SK-N-SH (cell line): ENCODE results near the gene LRMDA. TPM values are rescaled to one million over a fixed set of nuclear protein-coding genes. Genes with fewer than 3 reads are reported as not detected.

Source experiments
- CTCF ChIA-PET: fragments of 300-600, 350-600 bp; formaldehyde crosslinking; extraction: SDS; loops from one replicate; lab custom pipeline; 2021; lab: Yijun Ruan, JAX
- POLR2A ChIA-PET: fragments of 350-600 bp; sonication (Branson Sonifier 250); formaldehyde crosslinking; extraction: SDS; loops from one replicate; lab custom pipeline; 2020; ENCODE audit warnings: antibody characterized with exemption, inconsistent platforms; lab: Yijun Ruan, JAX
- DNase-seq: peaks from one replicate; pipeline ENCODE4 v3.0.0; 2012
- H2AFZ ChIP-seq: fragments of 200-600 bp; sonication (generic); 2 replicates; pipeline ENCODE4 v1.8.1; 2016; ENCODE audit warnings: antibody characterized with exemption, mild to moderate bottlenecking, low read depth
- H3F3A ChIP-seq: fragments of 200-600 bp; sonication (generic); replicated peaks from 2 replicates; pipeline ENCODE3; 2016; ENCODE audit warnings: antibody characterized with exemption, mild to moderate bottlenecking; ENCODE audit not compliant: insufficient read depth
- H3K27ac ChIP-seq, 2 experiments: fragments of 200-500 bp in 1 of 2; fragments of 200-600 bp in 1 of 2; sonication (Bioruptor generic) in 1 of 2; sonication (generic), shearing (Covaris generic) in 1 of 2; 2 replicates each; pipeline versions ENCODE4 v1.5.1 to v1.6.1; 2014 to 2016; ENCODE audit warnings: low read depth in 2 of 2, inconsistent platforms in 1 of 2, low read length in 1 of 2, mild to moderate bottlenecking in 1 of 2, mixed read lengths in 1 of 2
- H3K27me3 ChIP-seq: fragments of 200-600 bp; sonication (generic), shearing (Covaris generic); 2 replicates; pipeline ENCODE4 v1.6.1; 2016; ENCODE audit warnings: mixed run types; ENCODE audit not compliant: insufficient read depth
- H3K36me3 ChIP-seq, 2 experiments: fragments of 200-500 bp in 1 of 2; fragments of 200-600 bp in 1 of 2; sonication (Bioruptor generic) in 1 of 2; sonication (generic) in 1 of 2; replicated peaks in 1 of 2; 2 replicates each; pipeline versions ENCODE3 to v1.5.1; 2014 to 2016; ENCODE audit warnings: low read length in 1 of 2, mild to moderate bottlenecking in 1 of 2; ENCODE audit not compliant: insufficient read depth in 2 of 2, control insufficient read depth in 1 of 2
- H3K4me1 ChIP-seq, 2 experiments: fragments of 200-500 bp in 1 of 2; fragments of 200-600 bp in 1 of 2; sonication (Bioruptor generic) in 1 of 2; sonication (generic), shearing (Covaris generic) in 1 of 2; 2 replicates each; pipeline versions ENCODE4 v1.5.1 to v1.6.1; 2014 to 2016; ENCODE audit warnings: low read depth in 1 of 2, low read length in 1 of 2, mixed run types in 1 of 2; ENCODE audit not compliant: insufficient read depth in 2 of 2, control insufficient read depth in 1 of 2
- H3K4me2 ChIP-seq: fragments of 200-600 bp; sonication (generic), shearing (Covaris generic); 2 replicates; pipeline ENCODE4 v1.6.1; 2017; ENCODE audit warnings: mixed run types
- H3K4me3 ChIP-seq, 2 experiments: fragments of 200-500 bp in 1 of 2; fragments of 200-600 bp in 1 of 2; sonication (Bioruptor generic) in 1 of 2; sonication (generic), shearing (Covaris generic) in 1 of 2; 2 replicates each; pipeline versions ENCODE4 v1.5.1 to v1.8.1; 2014 to 2016; ENCODE audit warnings: low read depth in 2 of 2, inconsistent platforms in 1 of 2, low read length in 1 of 2, mild to moderate bottlenecking in 1 of 2, mixed read lengths in 1 of 2, moderate library complexity in 1 of 2
- H3K79me2 ChIP-seq: fragments of 200-600 bp; sonication (generic); 2 replicates; pipeline ENCODE4 v1.8.1; 2017; ENCODE audit warnings: mild to moderate bottlenecking; ENCODE audit not compliant: insufficient read depth
- H3K9ac ChIP-seq: fragments of 200-600 bp; sonication (generic); 2 replicates; pipeline ENCODE4 v1.6.1; 2017; ENCODE audit warnings: mixed run types
- H3K9me2 ChIP-seq: fragments of 200-600 bp; sonication (generic); 2 replicates; pipeline ENCODE4 v1.6.1; 2017; ENCODE audit warnings: mixed run types
- H3K9me3 ChIP-seq: fragments of 200-600 bp; sonication (generic); 2 replicates; pipeline ENCODE4 v1.6.1; 2017; ENCODE audit warnings: mixed run types, mild to moderate bottlenecking, moderate library complexity
- H4K20me1 ChIP-seq: fragments of 200-600 bp; sonication (generic); 2 replicates; pipeline ENCODE4 v1.6.1; 2017; ENCODE audit warnings: mild to moderate bottlenecking, mixed run types; ENCODE audit not compliant: insufficient read depth
- CHD2 ChIP-seq: fragments of 150-350 bp; IDR thresholded peaks from 2 replicates; pipeline ENCODE4 v1.6.1; 2018; ENCODE audit warnings: low read length; ENCODE audit not compliant: partially characterized antibody
- EZH2phosphoT487 ChIP-seq: fragments of 200-600 bp; sonication (generic); IDR thresholded peaks from 2 replicates; pipeline ENCODE4 v1.6.1; 2017; ENCODE audit warnings: low read depth, mixed run types, mild to moderate bottlenecking, antibody characterized with exemption, moderate library complexity, borderline replicate concordance
- FOXJ3 ChIP-seq: sonication (generic); formaldehyde crosslinking; IDR thresholded peaks from 2 replicates; pipeline ENCODE4 v1.5.1; 2020; ENCODE audit warnings: mild to moderate bottlenecking, missing genetic modification reagents
- FOXM1 ChIP-seq: IDR thresholded peaks from 2 replicates; pipeline ENCODE4 v1.4.0; 2012; ENCODE audit warnings: low read depth, mild to moderate bottlenecking
- GABPA ChIP-seq: IDR thresholded peaks from 2 replicates; pipeline ENCODE4 v1.4.0; 2012; ENCODE audit warnings: low read depth, mild to moderate bottlenecking
- GATA2 ChIP-seq: sonication (generic); formaldehyde crosslinking; IDR thresholded peaks from 2 replicates; pipeline ENCODE4 v1.5.0; 2020; ENCODE audit warnings: mild to moderate bottlenecking, missing genetic modification reagents
- JUND ChIP-seq: IDR thresholded peaks from 2 replicates; pipeline ENCODE4 v1.4.0; 2012
- MEF2A ChIP-seq: IDR thresholded peaks from 2 replicates; pipeline ENCODE4 v1.4.0; 2012; ENCODE audit warnings: low read depth, borderline replicate concordance
- MXI1 ChIP-seq: IDR thresholded peaks from 2 replicates; pipeline ENCODE4 v1.6.1; 2012; ENCODE audit warnings: mild to moderate bottlenecking, low read depth, low read length, improper control_type of control experiment
- NRF1 ChIP-seq: IDR thresholded peaks from 2 replicates; pipeline ENCODE4 v1.6.1; 2012; ENCODE audit warnings: low read depth, mild to moderate bottlenecking, low read length
- RFX5 ChIP-seq: IDR thresholded peaks from 2 replicates; pipeline ENCODE4 v1.6.1; 2012; ENCODE audit warnings: mild to moderate bottlenecking, improper control_type of control experiment, low read length
- RXRA ChIP-seq: IDR thresholded peaks from 2 replicates; pipeline ENCODE4 v1.4.0; 2012; ENCODE audit warnings: low read depth, mild to moderate bottlenecking, borderline replicate concordance
- TCF12 ChIP-seq: IDR thresholded peaks from 2 replicates; pipeline ENCODE4 v1.4.0; 2012
- TEAD4 ChIP-seq: IDR thresholded peaks from 2 replicates; pipeline ENCODE4 v1.4.0; 2012; ENCODE audit warnings: mild to moderate bottlenecking, borderline replicate concordance; ENCODE audit not compliant: insufficient read depth
- YY1 ChIP-seq: IDR thresholded peaks from 2 replicates; pipeline ENCODE4 v1.4.0; 2012; ENCODE audit warnings: low read depth, mild to moderate bottlenecking
- WGBS: methylation state at CpG from one replicate; pipeline ENCODE4 v1.1.6; 2017; ENCODE audit warnings: low lambda C conversion rate; 5-methylcytosine and 5-hydroxymethylcytosine counted together
- polyA plus RNA-seq, 3 experiments: library from polyadenylated mRNA; depleted of rRNA; stranded (reverse); fragments of >200 nt; gene quantifications; 2 replicates each; pipeline ENCODE4 v1.2.3, GENCODE V29; 2012
- TF ChIP-seq, protein P1 (sequence below): IDR thresholded peaks from 2 replicates; pipeline ENCODE4 v1.4.0; 2012; ENCODE audit warnings: low read depth
- TF ChIP-seq, protein P2 (sequence below): IDR thresholded peaks from 2 replicates; pipeline ENCODE4 v1.4.0; 2012; ENCODE audit warnings: low read depth, borderline replicate concordance
- TF ChIP-seq, protein P3 (sequence below): IDR thresholded peaks from 2 replicates; pipeline ENCODE4 v1.4.0; 2012; ENCODE audit warnings: low read depth, borderline replicate concordance
- TF ChIP-seq, protein P4 (sequence below): IDR thresholded peaks from 2 replicates; pipeline ENCODE4 v1.6.1; 2012; ENCODE audit warnings: mild to moderate bottlenecking, low read depth, low read length, moderate library complexity

Gene LRMDA
- polyA plus RNA-seq, 1 of the 3 experiments (the other 2 are of a cell fraction): 0.95 TPM

DNA sequence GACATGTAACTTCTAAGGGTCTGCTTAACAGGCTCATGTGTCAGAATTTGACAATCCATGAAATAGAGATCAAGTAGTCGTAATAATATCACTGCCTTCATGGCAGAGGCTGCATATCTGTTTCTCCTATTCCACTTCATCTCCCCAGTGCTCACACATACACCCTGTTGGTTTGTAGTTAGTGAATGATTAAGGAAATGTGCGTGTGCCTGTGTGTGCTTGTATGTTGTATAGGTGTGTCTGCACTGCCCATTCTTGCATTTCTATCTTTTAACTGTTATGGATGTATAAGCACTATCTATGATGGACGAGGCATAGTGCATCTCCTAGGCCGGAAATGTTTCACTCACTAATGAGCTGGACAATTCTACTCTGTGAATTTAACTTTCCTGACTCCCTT, 985.2 kb downstream of the LRMDA start:
- H3K4me1 ChIP-seq: no peaks in the 10 kb centered on the region
- H3K36me3 ChIP-seq: no peaks in the 10 kb centered on the region
- no peaks in the 10 kb centered on the region for H4K20me1 ChIP-seq
- no peak overlapping the region for H3K4me3 ChIP-seq
- 73% methylated on average over 4 of the region's 4 CpGs for WGBS
- no peaks in the 10 kb centered on the region for H3K27me3 ChIP-seq
- no peak overlapping the region for H3K9ac ChIP-seq
- no peak overlapping the region for H2AFZ ChIP-seq
- ChIA-PET CTCF (interaction anchor here (1.4 kb wide), 1 partner anchor 12 kb away, joined by 3 read pairs; no protein-coding TSS in a partner anchor), POLR2A (no interaction called here)
- no peaks in the 10 kb centered on the region for H3K79me2 ChIP-seq
- no peaks in the 10 kb centered on the region for H3F3A ChIP-seq
- no peaks in the 10 kb centered on the region for H3K9me3 ChIP-seq
- H3K9me2 ChIP-seq: no peaks in the 10 kb centered on the region
- TF ChIP-seq TEAD4 (no peak), RXRA (no peak), JUND (no peak), CHD2 (no peak), FOXJ3 (CRISPR knock-in tag) (no peak), MXI1 (no peak), MEF2A (no peak), YY1 (no peak), FOXM1 (no peak), GABPA (no peak), EZH2phosphoT487 (no peak), TCF12 (no peak), GATA2 (CRISPR knock-in tag) (no peak), RFX5 (no peak), NRF1 (no peak)
- TF ChIP-seq, protein P1, sequence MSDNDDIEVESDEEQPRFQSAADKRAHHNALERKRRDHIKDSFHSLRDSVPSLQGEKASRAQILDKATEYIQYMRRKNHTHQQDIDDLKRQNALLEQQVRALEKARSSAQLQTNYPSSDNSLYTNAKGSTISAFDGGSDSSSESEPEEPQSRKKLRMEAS: no peak
- TF ChIP-seq, protein P2, sequence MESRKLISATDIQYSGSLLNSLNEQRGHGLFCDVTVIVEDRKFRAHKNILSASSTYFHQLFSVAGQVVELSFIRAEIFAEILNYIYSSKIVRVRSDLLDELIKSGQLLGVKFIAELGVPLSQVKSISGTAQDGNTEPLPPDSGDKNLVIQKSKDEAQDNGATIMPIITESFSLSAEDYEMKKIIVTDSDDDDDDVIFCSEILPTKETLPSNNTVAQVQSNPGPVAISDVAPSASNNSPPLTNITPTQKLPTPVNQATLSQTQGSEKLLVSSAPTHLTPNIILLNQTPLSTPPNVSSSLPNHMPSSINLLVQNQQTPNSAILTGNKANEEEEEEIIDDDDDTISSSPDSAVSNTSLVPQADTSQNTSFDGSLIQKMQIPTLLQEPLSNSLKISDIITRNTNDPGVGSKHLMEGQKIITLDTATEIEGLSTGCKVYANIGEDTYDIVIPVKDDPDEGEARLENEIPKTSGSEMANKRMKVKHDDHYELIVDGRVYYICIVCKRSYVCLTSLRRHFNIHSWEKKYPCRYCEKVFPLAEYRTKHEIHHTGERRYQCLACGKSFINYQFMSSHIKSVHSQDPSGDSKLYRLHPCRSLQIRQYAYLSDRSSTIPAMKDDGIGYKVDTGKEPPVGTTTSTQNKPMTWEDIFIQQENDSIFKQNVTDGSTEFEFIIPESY: no peak
- TF ChIP-seq, protein P3, sequence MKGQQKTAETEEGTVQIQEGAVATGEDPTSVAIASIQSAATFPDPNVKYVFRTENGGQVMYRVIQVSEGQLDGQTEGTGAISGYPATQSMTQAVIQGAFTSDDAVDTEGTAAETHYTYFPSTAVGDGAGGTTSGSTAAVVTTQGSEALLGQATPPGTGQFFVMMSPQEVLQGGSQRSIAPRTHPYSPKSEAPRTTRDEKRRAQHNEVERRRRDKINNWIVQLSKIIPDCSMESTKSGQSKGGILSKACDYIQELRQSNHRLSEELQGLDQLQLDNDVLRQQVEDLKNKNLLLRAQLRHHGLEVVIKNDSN: no peak
- TF ChIP-seq, protein P4, sequence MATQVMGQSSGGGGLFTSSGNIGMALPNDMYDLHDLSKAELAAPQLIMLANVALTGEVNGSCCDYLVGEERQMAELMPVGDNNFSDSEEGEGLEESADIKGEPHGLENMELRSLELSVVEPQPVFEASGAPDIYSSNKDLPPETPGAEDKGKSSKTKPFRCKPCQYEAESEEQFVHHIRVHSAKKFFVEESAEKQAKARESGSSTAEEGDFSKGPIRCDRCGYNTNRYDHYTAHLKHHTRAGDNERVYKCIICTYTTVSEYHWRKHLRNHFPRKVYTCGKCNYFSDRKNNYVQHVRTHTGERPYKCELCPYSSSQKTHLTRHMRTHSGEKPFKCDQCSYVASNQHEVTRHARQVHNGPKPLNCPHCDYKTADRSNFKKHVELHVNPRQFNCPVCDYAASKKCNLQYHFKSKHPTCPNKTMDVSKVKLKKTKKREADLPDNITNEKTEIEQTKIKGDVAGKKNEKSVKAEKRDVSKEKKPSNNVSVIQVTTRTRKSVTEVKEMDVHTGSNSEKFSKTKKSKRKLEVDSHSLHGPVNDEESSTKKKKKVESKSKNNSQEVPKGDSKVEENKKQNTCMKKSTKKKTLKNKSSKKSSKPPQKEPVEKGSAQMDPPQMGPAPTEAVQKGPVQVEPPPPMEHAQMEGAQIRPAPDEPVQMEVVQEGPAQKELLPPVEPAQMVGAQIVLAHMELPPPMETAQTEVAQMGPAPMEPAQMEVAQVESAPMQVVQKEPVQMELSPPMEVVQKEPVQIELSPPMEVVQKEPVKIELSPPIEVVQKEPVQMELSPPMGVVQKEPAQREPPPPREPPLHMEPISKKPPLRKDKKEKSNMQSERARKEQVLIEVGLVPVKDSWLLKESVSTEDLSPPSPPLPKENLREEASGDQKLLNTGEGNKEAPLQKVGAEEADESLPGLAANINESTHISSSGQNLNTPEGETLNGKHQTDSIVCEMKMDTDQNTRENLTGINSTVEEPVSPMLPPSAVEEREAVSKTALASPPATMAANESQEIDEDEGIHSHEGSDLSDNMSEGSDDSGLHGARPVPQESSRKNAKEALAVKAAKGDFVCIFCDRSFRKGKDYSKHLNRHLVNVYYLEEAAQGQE: no peak
- no peak overlapping the region for H3K4me2 ChIP-seq
- DNase-seq: no peak
- H3K27ac ChIP-seq: no peak overlapping the region
